Endothelial cell of umbilical vein (primary cell): ENCODE data around the gene F5. TPM values are rescaled to one million over a fixed set of nuclear protein-coding genes. Genes with fewer than 3 reads are reported as not detected.

Experiments used
- BruUV-seq: library from RNA; stranded (reverse); fragments of 400-500 nt; replicated peaks from 2 replicates; lab custom pipeline; 2021; lab: Mats Ljungman, UMichigan
- CTCF ChIA-PET: fragments of 300-600, 350-600 bp; sonication (Branson Sonifier 250); formaldehyde crosslinking; loops from one replicate; lab custom pipeline; 2021; ENCODE audit warnings: antibody characterized with exemption, inconsistent platforms; lab: Charles Lee
- POLR2A ChIA-PET: fragments of 300-600, 350-600 bp; sonication (Branson Sonifier 250); formaldehyde crosslinking; loops from one replicate; lab custom pipeline; 2021; ENCODE audit warnings: antibody characterized with exemption, inconsistent platforms; lab: Charles Lee
- DNase-seq: peaks from one replicate; pipeline ENCODE4 v3.0.0-alpha.2; 2011; ENCODE audit warnings: low read depth, low spot score
- FAIRE-seq: peaks from 2 replicates; lab custom pipeline; 2011; peaks lifted over from hg19 to GRCh38; lab: Jason Lieb, UNC
- H2AFZ ChIP-seq: 2 replicates; pipeline ENCODE4 v1.6.0; 2012; ENCODE audit warnings: low read depth, low read length, control low read depth, inconsistent platforms
- H3K27ac ChIP-seq: 2 replicates; pipeline ENCODE4 v1.5.1; 2011; ENCODE audit warnings: low read depth, mild to moderate bottlenecking, control low read depth, low read length, moderate library complexity; ENCODE audit not compliant: insufficient read depth
- H3K27me3 ChIP-seq, 2 experiments: 2 replicates each; pipeline versions ENCODE4 v1.6.0 to v1.6.1; 2011; ENCODE audit warnings: low read length in 2 of 2, mixed read lengths in 1 of 2; ENCODE audit not compliant: control insufficient read depth in 2 of 2, insufficient read depth in 2 of 2
- H3K36me3 ChIP-seq, 2 experiments: 2 replicates in 1 of 2; 3 replicates in 1 of 2; pipeline ENCODE4 v1.5.1; 2011; ENCODE audit warnings: low read length in 2 of 2, mild to moderate bottlenecking in 1 of 2, moderate library complexity in 1 of 2; ENCODE audit not compliant: control insufficient read depth in 2 of 2, insufficient read depth in 2 of 2; ENCODE audit errors: extremely low read depth in 1 of 2
- H3K4me1 ChIP-seq: 3 replicates; pipeline ENCODE4 v1.5.1; 2011; ENCODE audit warnings: mild to moderate bottlenecking, low read length; ENCODE audit not compliant: control insufficient read depth, insufficient read depth; ENCODE audit errors: extremely low read depth
- H3K4me2 ChIP-seq: 2 replicates; pipeline ENCODE4 v1.6.1; 2011; ENCODE audit warnings: low read length, control low read depth, mixed read lengths; ENCODE audit not compliant: insufficient read depth
- H3K4me3 ChIP-seq, 3 experiments: fragments of 200-600 bp in 1 of 3; sonication (generic), shearing (Covaris generic) in 1 of 3; replicated peaks in 1 of 3; 2 replicates each; pipeline ENCODE4 v1.5.1; 2011 to 2016; ENCODE audit warnings: control low read depth in 3 of 3, low read length in 3 of 3, mild to moderate bottlenecking in 2 of 3, inconsistent platforms in 1 of 3, low read depth in 1 of 3, moderate library complexity in 1 of 3; ENCODE audit not compliant: insufficient read depth in 1 of 3
- H3K79me2 ChIP-seq: 2 replicates; pipeline ENCODE4 v1.6.0; 2012; ENCODE audit warnings: low read length, inconsistent platforms; ENCODE audit not compliant: control insufficient read depth, insufficient read depth
- H3K9ac ChIP-seq: replicated peaks from 2 replicates; pipeline ENCODE3; 2011; ENCODE audit warnings: low read length, control low read depth; ENCODE audit not compliant: insufficient read depth; ENCODE audit errors: extremely low read depth
- H3K9me1 ChIP-seq: replicated peaks from 3 replicates; pipeline ENCODE4 v1.6.0; 2011; ENCODE audit warnings: mild to moderate bottlenecking, low read length; ENCODE audit not compliant: control insufficient read depth, insufficient read depth; ENCODE audit errors: extremely low read depth
- H3K9me3 ChIP-seq: replicated peaks from 2 replicates; pipeline ENCODE4 v1.5.1; 2012; ENCODE audit warnings: low read length, inconsistent platforms; ENCODE audit not compliant: control insufficient read depth, insufficient read depth
- H4K20me1 ChIP-seq: replicated peaks from 2 replicates; pipeline ENCODE3; 2011; ENCODE audit warnings: mild to moderate bottlenecking, low read length; ENCODE audit not compliant: control insufficient read depth, insufficient read depth; ENCODE audit errors: extremely low read depth
- FOS ChIP-seq: IDR thresholded peaks from 2 replicates; pipeline ENCODE4 v1.6.1; 2011; ENCODE audit warnings: mild to moderate bottlenecking, low read length, moderate library complexity, borderline replicate concordance; ENCODE audit not compliant: insufficient read depth
- JUN ChIP-seq: IDR thresholded peaks from 2 replicates; pipeline ENCODE4 v1.6.1; 2011; ENCODE audit warnings: borderline replicate concordance, low read depth; ENCODE audit not compliant: insufficient read length, insufficient read depth
- MAX ChIP-seq: IDR thresholded peaks from 2 replicates; pipeline ENCODE4 v1.6.1; 2011; ENCODE audit not compliant: insufficient read depth, insufficient read length
- MYC ChIP-seq: IDR thresholded peaks from one replicate; pipeline ENCODE4 v1.6.1; 2011; ENCODE audit warnings: mild to moderate bottlenecking, low read depth, low read length
- POLR2A ChIP-seq: IDR thresholded peaks from 2 replicates; pipeline ENCODE4 v1.6.1; 2012; ENCODE audit warnings: low read depth, mild to moderate bottlenecking, control low read depth, low read length
- dilution Hi-C: fragments of 300-500 bp; cut with MboI; formaldehyde crosslinking; loops from one replicate; pipeline ENCODE4 v1.15.0; 2019; ENCODE audit warnings: low sequenced_read_pairs; ENCODE audit not compliant: extremely low pct_ligation_motif_present
- intact Hi-C: fragments of 100-400 bp; cut with micrococcal nuclease; formaldehyde crosslinking; loops from one replicate; pipeline ENCODE4 v1.10.0; 2022
- polyA plus RNA-seq, 4 experiments: library from polyadenylated mRNA; depleted of rRNA in 3 of 4; stranded (reverse) in 3 of 4; unstranded in 1 of 4; fragments of >200 nt; gene quantifications; 2 replicates each; pipeline versions ENCODE4 v1.2.1 to v1.2.3, GENCODE V29; 2011 to 2012; ENCODE audit warnings: missing spikeins in 1 of 4
- total RNA-seq: library from RNA; stranded (reverse); gene quantifications from 2 replicates; pipeline ENCODE4 v1.2.3, GENCODE V29; 2021

F5 gene
- total and polyA plus RNA-seq, 2 donors (not counting 3 experiments of a cell fraction or from before 2014, with no cell fraction given), result not detected

- no peaks in the 10 kb centered on the region for H3K79me2 ChIP-seq
- H2AFZ ChIP-seq, result no peak overlapping the region
- BruUV-seq, result no TSS peak
- H3K9me3 ChIP-seq, result no peaks in the 10 kb centered on the region
- FAIRE-seq (no peak), DNase-seq (no peak)
- no peak overlapping the region for H3K27ac ChIP-seq
- TF ChIP-seq FOS, result no peak
- no peaks in the 10 kb centered on the region for H3K36me3 ChIP-seq
- POLR2A ChIA-PET, result no interaction called here
- dilution Hi-C loops (no loop called here), intact Hi-C loops (no loop called here)
- H3K27me3 ChIP-seq, result no peaks in the 10 kb centered on the region
- no peak overlapping the region for H3K4me3 ChIP-seq
- no peaks in the 10 kb centered on the region for H3K9me1 ChIP-seq
- no peak overlapping the region for H3K4me2 ChIP-seq
- H4K20me1 ChIP-seq, result no peaks in the 10 kb centered on the region
- no peak overlapping the region for H3K9ac ChIP-seq
- H3K4me1 ChIP-seq, result no peaks in the 10 kb centered on the region
- CTCF ChIA-PET, result no interaction called here
Observed at GRCh38 chr1:169495916-169496315, 90.4 kb downstream of the F5 start.

- H3K4me2 ChIP-seq, result no peak overlapping the region
- no TSS peak for BruUV-seq
- CTCF ChIA-PET, result no interaction called here
- no peaks in the 10 kb centered on the region for H3K9me3 ChIP-seq
- no peak overlapping the region for H3K9ac ChIP-seq
- TF ChIP-seq JUN, result no peak
- TF ChIP-seq MYC, result no peak
- no peak for TF ChIP-seq MAX
- no peak for TF ChIP-seq POLR2A
- intact Hi-C loops, result no loop called here
- DNase-seq (no peak), FAIRE-seq (peak; percentile 12)
- no peak overlapping the region for H3K27ac ChIP-seq
- dilution Hi-C loops, result no loop called here
- no peaks in the 10 kb centered on the region for H3K4me1 ChIP-seq
- H3K9me1 ChIP-seq, result no peaks in the 10 kb centered on the region
- no peaks in the 10 kb centered on the region for H3K27me3 ChIP-seq
- H2AFZ ChIP-seq, result no peak overlapping the region
- H3K36me3 ChIP-seq, result no peaks in the 10 kb centered on the region
- no peak overlapping the region for H3K4me3 ChIP-seq
- POLR2A ChIA-PET, result no interaction called here
- H4K20me1 ChIP-seq, result no peaks in the 10 kb centered on the region
- H3K79me2 ChIP-seq, result no peaks in the 10 kb centered on the region
Observed at GRCh38 chr1:169495046-169495775, 91.1 kb downstream of the F5 start.
